GM18526 (cell line): ENCODE data around the gene FIGNL1.

Source experiments
- POLR2A ChIP-seq: IDR thresholded peaks from 3 replicates; pipeline ENCODE4 v1.6.1; 2011; ENCODE audit not compliant: insufficient read length; ENCODE audit errors: extremely low read depth

FIGNL1 gene

DNA sequence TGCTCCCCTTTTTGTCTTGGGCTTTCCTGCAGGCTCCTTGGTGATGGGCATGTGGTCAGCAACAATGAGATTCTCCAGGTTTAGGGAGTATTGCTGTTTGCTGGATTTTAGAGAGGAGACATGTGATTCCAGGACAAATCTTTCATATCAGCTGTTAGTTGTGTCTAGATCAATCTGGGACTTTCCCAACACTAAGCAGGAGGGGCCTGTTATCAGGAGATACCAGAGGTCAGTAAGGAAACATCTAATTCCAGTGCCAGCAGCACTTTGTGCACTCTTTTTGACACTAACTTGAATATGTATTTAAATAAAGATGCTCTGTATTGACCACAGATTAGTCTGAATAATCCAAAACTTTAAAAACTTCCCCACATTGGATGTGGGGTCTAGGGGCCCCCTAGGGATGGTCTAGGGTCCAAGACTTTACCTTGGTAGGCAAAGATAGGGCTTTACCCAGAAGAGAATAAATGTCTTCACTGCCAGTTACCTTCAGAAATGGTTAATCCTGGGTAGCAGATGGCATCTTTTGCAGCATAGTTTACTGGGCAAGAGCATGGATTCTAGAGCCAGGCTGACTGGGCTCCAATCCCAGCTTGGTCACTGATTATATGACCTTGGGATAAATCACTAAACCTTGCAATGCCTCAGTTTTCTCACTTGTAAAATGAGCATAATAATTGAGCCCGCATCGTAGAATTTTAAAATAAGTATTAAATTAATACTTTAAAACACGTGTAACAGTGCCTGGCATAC lies 6.4 kb upstream of the FIGNL1 start:
- no peak for TF ChIP-seq POLR2A

DNA sequence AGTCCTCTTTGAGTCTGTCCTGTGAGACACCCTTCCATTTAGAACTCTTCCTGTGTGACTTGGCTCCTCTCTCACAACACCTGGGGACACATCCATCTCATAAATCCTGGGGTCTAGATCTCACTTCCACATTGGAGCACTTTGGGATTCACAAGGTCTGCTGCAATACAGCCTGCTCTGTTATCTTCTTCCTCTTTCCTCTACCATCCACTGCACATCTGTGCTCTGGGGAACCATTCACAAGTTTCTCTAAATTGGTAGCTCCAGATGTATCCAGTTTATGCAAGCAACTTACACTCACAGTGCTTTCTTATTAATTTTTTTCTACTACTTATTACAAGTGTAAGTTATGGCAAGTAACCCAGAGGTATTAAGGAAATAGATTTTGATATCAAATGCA lies 5.5 kb upstream of the FIGNL1 start:
- no peak for TF ChIP-seq POLR2A

DNA sequence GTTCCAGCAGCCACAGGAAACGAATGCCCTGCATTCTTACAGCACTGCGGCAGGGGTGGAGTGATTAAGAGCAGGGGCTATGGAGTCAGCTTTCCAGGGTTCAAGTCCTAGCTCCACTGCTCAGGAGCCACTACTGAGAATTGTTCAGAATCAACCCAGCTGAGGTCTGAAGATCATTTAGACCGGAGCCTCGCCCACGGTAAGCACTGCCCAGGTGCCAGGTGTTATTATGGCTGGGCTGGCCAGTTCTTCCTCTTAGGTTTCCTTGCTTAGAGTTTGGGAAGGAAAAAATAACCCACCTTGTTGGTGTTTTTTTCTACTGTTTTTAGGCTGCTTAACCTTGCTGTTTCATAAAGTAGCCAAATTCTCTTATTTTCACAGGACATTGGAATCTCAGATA lies 4.8 kb upstream of the FIGNL1 start:
- TF ChIP-seq POLR2A, result no peak

DNA sequence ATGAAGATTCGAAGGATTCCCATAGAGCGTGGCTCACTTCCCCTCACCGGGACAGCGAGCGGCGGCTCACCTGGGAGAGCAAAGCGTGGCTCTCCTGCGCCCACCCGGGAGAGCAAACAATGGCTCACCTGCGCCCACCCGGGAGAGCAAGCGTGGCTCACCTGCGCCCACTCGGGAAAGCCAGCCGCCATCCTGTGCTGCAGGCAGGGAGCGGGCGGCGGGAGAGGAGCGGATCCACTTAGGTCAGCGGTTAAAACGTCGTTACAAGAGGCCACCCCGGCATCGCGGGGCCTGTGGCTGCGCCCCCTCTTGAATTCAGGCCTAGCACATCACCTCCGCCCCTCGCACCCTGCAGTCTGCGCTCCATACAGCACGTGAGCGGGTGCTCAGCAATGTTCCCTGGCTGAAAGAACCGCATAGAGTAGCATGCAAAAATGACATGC lies 461 bp upstream of the FIGNL1 start:
- TF ChIP-seq POLR2A, result no peak

DNA sequence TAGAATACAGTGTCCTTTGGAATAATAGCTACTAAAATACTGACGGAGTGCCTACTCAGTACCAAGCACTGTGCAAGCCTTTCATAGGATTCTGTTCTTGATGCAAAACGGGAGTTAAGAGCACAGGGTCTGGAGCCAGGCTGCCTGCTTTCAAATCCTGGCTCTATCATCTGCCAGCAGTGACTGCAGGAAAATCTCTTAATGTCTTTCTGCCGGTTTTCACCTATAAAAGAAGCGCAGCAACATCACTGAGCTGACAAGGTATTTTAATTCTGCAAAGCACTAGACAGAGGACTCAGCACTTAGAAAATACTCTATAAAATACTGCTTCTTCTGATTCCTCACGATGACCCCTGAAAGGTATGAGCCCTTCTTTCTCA lies 659 bp downstream of the FIGNL1 start:
- TF ChIP-seq POLR2A, result no peak

DNA sequence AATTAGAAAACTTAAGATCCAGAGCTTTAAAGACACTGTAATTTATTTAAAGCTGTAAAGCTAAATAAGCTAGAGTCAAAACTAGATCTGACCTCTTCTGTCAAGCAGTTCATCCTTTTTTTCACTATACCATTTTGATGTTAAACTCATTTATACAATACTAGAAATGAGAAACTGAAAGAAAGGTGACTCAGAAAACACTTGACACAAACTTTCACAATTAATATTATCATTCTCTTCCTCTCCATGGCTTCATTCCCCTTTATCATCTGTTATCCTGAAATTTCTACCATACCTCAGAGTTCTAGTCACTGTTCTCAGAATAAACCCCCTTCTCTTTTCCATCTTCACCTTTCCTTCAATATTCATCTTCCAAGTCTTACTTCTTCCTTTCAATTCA lies 1.3 kb downstream of the FIGNL1 start:
- no peak for TF ChIP-seq POLR2A

DNA sequence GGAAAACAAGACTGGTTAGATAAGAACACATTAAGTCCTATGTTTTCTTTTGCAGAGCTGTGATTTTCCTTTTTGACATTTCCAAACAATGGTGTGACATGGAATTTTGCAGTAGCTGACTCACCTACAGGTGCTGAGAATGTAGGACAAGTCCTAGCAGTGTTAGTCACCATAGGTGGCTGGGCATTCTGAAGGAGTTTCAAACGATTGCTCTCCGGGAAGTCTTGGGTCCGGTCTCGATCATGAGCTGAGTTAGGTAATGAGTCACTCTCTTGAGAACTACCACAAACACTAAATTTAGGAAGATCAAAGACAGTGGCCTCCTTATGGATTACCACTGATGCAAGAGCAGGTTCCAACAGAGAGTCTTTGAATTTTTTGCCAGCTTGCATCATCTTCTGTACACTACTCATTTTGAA lies 3.6 kb downstream of the FIGNL1 start:
- TF ChIP-seq POLR2A, result no peak

DNA sequence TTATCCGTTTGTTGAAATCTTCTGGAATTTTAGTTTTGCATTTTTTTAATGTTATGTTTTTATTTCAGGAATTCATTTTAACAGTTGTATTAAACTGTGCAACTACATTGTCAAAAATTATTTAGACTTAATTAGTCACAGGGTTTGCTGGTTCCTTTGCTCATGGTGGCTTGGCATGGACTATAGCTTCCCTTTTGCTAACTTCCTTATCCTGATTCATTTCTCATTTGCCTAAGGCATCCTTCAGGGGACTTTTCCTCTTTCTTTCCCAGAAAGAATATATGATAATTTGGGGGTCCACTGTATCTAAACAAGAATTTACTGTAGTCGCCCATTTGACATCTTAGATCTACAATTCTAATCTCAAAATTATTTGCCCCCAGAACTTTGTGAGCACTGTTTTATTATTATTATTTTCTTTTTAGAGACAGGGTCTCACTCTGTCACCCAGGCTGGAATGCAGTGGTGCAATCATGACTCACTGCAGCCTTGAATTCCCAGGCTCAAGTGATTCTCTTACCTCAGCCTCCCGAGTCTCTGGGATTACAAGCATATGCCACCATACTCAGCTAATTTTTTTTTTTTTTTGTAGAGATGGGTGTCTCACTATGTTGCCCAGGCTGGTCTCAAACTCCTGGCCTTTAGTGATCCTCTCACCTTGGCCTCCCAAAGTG lies 13.9 kb downstream of the FIGNL1 start:
- no peak for TF ChIP-seq POLR2A

DNA sequence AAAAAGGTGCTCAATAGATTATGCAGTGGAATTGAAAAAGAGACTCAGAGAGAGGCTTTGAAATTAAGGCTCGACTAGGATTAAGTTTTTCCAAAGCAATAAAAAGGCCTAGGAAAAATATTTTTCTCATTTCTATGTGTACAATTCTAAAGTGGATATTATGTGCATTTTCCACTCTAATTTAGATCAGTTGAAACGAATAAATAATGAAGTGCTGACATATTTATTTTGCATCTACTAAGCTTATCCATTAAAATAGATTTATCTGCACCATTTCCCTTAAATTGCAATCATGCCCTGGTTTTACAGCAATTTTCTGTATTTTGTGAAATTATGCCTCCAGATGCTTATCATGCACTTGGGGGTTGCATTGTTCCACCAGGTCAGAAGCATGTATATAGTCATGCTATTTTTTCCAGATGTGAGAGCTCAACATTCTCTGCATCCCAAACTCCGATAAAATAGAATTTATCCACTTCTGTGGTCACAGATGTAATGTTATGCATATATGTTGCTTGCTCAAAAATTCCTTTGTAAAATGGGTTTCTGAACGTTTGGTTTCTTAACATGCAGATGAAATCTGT lies 18.3 kb downstream of the FIGNL1 start:
- TF ChIP-seq POLR2A, result no peak

DNA sequence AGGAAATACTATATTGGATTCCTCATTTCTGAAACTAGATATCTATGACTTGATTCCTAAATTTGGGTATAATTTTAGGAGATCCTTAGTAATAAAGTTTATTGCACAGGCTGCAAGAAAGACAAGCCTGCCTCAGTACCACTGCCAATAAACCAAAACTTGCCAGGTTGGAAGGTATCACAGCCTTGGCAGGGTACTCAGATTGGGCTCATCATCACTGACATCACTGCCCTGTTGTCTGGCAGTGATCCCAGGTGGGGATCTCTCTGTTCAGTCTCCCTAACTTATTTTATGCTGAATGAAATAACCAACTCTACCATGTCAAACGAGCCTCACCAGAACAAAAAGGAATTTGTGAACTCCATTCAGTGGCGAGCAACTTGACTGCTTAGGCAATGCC lies 18.8 kb downstream of the FIGNL1 start:
- no peak for TF ChIP-seq POLR2A

DNA sequence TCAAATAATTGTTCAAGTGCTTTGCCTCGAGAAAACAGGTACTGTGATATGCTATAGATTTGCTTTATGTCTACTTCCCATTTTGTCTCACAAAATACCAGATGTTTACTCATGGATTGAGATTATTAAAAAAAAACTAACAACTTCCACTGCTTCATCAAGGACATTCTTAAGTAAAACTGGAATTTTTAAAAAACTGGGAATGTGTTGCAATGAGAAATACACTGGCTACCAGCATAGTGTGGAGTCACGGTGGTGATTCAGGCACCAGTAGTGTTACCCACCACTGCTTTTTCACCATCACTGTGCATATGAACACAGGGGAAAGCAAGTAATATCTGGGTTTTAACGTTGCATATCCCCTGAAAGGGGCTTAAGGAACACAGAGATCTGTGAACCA lies 21.2 kb downstream of the FIGNL1 start:
- TF ChIP-seq POLR2A, result no peak

DNA sequence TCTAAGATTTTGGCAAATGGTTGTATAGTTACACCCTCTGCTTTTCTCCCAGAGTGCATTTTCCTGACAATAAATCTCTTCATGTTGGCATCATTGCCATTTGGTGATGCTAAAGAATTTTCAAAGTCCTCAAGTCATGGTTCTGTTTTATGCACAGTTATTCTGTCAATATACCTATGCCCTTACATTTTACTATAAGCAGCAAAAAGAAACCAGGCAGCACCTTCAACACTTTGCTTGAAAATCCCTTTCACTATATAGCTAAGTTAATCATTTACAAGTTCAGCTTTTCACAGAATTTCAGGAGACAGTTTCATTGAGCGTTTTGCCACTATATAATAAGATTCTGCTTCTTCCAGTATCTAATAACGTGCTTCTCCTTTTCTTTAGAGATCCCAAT lies 22.6 kb downstream of the FIGNL1 start:
- TF ChIP-seq POLR2A, result no peak

DNA sequence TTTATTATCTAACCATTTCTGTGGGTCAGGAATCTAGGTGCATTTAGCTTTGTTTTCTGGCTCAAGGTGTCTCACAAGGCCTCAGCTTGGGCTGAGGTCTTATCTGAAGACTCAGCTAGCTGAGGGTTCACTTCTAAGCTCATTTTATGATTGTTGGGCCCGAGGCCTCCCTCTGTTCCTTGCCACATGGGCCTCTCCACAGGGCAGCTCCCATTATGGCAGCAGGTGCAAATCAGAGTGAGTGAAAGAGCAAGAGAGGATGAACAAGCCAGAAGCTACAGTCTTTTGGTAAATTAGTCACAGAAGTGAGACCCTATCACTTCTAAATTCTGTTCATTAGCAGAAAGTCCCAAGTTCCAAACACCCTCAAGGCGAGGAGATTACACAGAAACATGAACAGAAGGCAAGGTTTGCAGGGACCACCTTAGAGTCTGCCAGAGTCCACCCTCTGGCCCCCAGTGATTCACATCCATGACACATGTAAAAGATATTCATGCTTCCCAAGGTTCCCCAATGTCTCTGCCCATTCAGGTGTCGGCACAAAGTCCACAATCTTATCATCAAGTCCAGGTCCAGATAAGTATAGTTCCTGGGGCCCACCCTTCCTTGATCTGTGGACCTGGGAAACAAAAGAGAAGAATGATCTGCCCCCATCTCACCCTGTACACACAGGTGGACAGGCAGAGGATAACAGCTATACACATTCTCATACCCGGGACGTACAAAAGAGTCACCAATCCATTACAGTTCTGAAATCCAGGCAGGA lies 23.7 kb downstream of the FIGNL1 start:
- no peak for TF ChIP-seq POLR2A

DNA sequence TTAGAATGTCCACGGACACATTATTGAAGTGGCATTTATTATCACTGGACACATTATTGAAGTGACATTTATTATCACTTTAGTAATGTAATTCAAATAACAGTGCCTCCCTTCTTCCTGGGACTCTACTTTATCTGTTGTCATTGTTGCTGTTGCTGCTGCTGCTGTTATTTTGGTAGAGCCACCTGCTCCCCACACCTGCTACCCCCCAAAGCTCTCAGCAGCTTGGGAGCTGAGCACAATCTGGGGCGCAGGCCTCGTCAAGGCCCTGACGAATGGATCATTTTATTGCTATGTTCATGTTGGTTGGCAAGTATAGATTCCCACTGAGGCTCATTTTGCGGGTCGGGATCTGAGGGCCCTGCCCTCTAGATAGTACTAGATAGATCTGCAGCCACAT lies 24.8 kb downstream of the FIGNL1 start:
- no peak for TF ChIP-seq POLR2A

DNA sequence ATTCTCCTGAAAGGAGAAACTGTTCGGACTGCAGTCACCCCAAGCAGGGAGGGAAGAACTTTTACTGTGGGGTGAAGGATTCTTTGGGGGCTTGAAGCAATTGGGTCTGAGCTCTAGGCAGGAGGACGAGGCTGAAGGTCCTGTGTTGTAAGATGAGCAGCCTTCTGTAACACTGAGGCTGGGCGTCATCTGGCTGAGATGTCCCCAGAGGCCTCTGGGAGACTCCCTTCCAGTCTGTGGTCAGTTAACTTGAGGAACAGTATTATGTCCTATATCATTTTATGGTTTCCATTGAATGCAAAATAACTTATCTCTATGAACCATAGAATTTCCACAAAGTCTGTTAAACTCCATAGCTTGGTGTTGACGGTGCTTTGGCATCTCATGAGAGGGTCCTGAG lies 26.3 kb downstream of the FIGNL1 start:
- TF ChIP-seq POLR2A, result no peak

DNA sequence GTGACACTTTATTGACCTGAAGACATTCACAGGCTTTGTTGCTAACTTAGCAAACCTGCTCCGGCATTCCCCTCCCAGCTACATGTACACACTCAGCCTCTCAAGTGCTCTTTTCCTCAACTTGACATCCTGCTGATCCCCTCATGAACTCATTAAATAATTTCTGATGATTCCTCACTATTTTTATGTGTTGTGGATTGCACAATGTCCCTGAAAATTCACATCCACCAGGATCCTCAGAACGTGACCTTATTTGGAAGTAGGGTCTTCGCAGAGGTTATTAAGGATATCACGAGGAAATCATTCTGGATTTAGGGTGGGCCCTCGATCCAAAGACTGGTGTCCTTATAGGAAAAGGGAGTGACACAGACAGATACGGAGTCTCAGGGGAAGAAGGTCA lies 27.3 kb downstream of the FIGNL1 start:
- no peak for TF ChIP-seq POLR2A
